Ectodermal cell (in vitro differentiated cells): ENCODE measurements around the gene MAN1A2.

Source experiments
- H3K27ac ChIP-seq: 2 replicates; pipeline ENCODE4 v1.7.0; 2013; ENCODE audit warnings: mild to moderate bottlenecking, low read depth, low read length; ENCODE audit not compliant: insufficient read depth, poor library complexity, severe bottlenecking
- H3K27me3 ChIP-seq: 2 replicates; pipeline ENCODE4 v1.7.0; 2013; ENCODE audit warnings: mild to moderate bottlenecking, low read length; ENCODE audit not compliant: insufficient read depth, control insufficient read depth, poor library complexity, severe bottlenecking
- H3K36me3 ChIP-seq: one replicate; pipeline ENCODE4 v1.7.0; 2013; ENCODE audit warnings: low read length; ENCODE audit not compliant: control insufficient read depth, insufficient read depth
- H3K4me1 ChIP-seq: one replicate; pipeline ENCODE4 v1.7.0; 2013; ENCODE audit warnings: low read length; ENCODE audit not compliant: control insufficient read depth, insufficient read depth
- H3K4me3 ChIP-seq: 2 replicates; pipeline ENCODE4 v1.7.0; 2013; ENCODE audit warnings: low read depth, low read length, control low read depth; ENCODE audit not compliant: insufficient read depth
- H3K9me3 ChIP-seq: 2 replicates; pipeline ENCODE4 v1.7.0; 2013; ENCODE audit warnings: mild to moderate bottlenecking, low read length, moderate library complexity; ENCODE audit not compliant: control insufficient read depth
- WGBS, 2 experiments: methylation state at CpG; one replicate each; pipeline ENCODE4 v1.1.7; 2013; ENCODE audit warnings: missing lambda C conversion rate in 2 of 2; 5-methylcytosine and 5-hydroxymethylcytosine counted together

MAN1A2 gene

DNA sequence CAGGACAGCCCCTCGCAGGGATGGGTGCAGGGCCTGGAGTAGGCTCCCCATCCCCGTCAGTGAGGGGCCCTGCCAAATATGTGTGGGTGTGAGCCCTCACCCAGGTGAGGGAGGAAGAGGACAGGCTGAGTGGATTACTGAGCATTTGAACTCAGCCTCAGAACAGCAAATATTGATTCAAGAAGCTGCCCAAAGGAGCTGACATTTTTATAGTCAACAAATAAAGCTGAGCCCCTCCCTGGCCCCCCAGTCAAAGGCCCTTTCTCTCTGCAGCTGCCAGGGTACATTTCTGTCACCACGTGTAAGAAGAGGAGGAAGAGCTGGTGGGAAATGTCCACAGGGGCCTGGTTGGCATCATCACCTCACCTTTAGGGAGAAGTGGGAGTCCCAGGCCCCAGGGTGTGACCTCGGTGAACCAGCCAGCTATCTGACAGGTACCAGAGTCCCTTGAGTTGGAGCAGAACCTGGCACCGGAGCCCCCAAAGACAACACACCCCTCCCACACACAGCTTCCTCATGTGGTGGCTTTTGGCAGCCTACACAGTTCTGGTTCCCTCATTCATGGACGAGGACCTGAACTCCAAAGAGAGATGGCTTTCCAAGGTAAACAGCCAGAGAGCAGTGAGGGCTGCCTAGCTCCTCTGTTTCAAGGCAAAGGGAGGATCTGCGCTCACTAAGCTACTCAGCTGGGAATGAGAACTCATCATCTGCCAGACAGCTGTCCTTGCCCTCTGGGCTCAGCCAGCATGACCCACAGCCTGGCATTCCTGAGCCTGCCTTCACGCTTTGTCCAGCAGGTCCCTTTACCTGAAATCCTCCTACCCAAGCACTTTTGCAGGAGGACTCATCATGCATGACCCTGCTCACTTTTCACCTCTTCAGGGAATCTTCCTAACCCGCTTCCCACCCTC, 195.6 kb downstream of the MAN1A2 start:
- no peaks in the 10 kb centered on the region for H3K36me3 ChIP-seq
- 87 to 92% methylated on average over 9 of the region's 9 CpGs for WGBS, 2 experiments
- no peak overlapping the region for H3K4me3 ChIP-seq
- no peaks in the 10 kb centered on the region for H3K9me3 ChIP-seq
- H3K27ac ChIP-seq, result no peak overlapping the region
- H3K27me3 ChIP-seq, result no peaks in the 10 kb centered on the region
- no peaks in the 10 kb centered on the region for H3K4me1 ChIP-seq

DNA sequence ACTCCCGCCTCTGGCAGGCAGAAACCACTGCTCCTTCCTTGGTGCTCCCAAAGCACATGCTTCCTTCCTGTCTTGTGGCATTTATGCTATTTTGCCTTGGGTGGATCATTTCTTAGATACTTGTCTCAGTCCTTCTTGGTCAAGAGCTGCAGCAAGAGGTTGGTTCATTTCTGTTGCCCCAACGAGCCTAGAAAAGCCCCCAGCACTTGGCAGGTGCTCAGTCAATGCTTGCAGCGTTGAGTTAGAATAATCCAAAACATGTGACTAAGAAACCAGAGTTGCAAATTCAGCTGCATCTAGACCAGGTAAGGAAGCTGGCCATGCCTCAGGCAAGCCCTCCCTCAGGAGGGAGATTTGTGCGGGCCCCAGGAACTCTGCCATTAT, 196.2 kb downstream of the MAN1A2 start:
- Histone ChIP-seq H3K4me3 (no peak overlapping the region), H3K27ac (no peak overlapping the region), H3K36me3 (no peaks in the 10 kb centered on the region), H3K27me3 (no peaks in the 10 kb centered on the region), H3K9me3 (no peaks in the 10 kb centered on the region), H3K4me1 (no peaks in the 10 kb centered on the region)
- 96 to 97% methylated on average over 4 of the region's 4 CpGs for WGBS, 2 experiments

DNA sequence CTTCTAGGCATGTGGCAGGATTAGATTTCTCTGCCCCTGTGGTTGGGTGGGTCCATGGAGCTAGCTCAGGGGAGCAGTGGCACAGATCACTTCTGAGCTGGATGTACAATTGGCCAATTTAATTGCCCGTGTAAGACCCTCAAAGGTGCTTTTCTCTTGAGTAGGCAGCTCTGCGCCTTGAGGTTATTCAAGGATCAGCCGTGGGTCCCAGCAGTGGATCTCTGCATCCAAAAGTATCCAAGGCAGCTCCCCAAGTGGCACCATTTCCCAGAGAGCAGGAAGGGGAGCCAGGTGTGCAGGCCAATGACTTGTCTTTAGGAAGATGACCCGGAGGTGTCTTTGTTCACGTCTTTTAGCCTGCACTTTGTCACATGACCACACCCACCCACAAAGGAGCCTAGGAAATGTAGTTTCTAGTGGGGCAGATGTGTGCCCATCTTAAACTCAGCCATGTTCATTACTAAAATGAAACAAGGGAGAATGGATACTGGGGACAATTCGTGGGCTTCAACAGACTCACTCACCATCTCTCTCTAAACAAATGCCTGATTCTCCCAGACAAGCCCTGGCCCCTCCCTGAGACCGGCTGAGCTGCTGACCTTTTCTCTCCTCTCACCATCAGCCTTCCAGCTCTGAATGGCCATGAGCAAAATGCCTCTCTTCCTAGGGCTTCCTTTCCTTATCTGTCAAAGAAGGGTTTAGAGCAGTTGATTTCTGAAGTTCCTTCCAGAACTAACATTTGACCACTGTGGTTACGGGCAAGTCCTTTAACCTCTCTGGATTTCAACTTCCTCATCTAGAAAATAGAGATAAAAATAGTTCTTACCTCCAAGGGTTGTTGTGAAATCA, 197.2 kb downstream of the MAN1A2 start:
- 86 to 92% methylated on average over 5 to 8 of the region's 8 CpGs for WGBS, 2 experiments
- H3K36me3 ChIP-seq, result no peaks in the 10 kb centered on the region
- no peaks in the 10 kb centered on the region for H3K9me3 ChIP-seq
- no peak overlapping the region for H3K27ac ChIP-seq
- no peaks in the 10 kb centered on the region for H3K4me1 ChIP-seq
- H3K4me3 ChIP-seq, result no peak overlapping the region
- no peaks in the 10 kb centered on the region for H3K27me3 ChIP-seq

DNA sequence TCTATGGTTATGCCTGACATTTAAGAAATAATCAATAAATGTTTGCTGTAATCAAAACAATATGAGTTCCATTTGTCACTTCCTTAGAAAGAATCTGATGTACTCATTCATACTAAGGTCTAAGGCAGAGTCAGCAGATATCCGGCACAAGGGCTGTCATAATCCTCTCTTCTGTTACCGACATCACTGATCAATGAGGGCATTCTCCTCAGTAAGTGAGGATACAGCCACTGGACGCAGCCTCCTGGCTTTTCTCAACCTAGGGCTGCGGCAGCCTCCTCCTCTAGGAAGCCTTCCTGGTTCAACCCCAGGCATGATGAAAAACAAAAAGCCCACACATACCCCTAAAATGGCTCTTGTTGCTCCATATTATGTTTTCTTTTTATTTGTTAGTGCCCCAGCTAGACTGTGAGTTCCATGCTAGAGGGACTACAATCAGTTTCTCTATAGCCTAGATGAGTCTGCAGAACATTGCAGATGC, 197.9 kb downstream of the MAN1A2 start:
- Histone ChIP-seq H3K9me3 (no peaks in the 10 kb centered on the region), H3K27me3 (no peaks in the 10 kb centered on the region), H3K36me3 (no peaks in the 10 kb centered on the region), H3K4me1 (no peaks in the 10 kb centered on the region), H3K27ac (no peak overlapping the region), H3K4me3 (no peak overlapping the region)
- 90 to 94% methylated on average over 4 of the region's 4 CpGs for WGBS, 2 experiments

DNA sequence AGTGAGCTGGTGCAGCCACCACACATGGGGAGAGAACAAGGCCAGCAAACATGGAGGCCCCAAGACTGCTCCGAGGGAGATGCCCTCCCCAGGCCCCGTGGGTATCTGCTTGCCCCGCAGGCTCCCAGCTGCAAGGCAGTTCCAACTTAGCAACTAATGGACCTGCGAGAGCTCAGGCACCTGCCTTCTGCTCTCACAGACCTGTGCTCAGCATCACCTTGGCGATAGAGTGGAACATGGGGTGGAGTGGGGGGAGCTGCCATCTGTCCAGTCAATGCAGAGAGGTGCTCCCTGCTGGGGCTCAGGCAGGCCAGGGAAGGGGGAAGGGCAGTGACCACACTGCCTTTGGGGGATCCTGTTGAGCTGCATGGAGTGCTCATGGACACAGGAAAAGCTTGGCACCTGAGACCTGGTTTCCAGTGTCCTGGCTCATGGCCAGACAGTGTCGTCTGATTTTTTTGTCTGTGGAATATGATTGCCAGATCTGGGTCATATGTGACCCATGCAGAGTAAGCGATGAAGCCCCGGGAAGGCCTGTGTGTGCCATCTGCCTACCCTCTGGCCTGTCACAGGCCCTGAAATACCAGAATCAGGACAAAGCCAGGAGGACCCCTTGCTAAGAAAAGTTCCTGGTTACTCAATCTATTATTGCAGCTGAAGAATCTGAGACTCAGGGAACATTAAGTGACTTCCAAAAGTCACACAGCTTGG, 198.7 kb downstream of the MAN1A2 start:
- Histone ChIP-seq H3K4me3 (no peak overlapping the region), H3K4me1 (no peaks in the 10 kb centered on the region), H3K27ac (no peak overlapping the region), H3K36me3 (no peaks in the 10 kb centered on the region), H3K9me3 (no peaks in the 10 kb centered on the region), H3K27me3 (no peaks in the 10 kb centered on the region)
- 93 to 94% methylated on average over 8 of the region's 8 CpGs for whole genome bisulfite sequencing, 2 experiments

DNA sequence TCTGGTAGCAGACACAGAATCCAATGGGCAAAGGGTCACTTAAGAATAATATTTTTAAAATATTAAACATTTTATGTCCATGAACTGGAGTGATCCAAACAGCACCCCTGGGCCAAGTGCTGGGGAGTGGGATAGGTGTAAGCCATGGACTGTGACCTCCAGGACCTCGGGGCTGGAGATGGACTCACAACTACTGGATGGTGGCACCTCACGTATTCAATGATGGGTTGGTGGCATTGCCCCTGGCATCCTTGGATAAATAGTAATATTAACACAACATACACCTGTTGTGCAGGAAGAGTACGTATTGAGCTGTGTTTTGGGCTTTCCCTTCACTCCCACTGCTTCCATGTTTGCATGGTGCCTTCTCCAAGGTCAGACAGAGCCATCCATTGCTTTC, 199.3 kb downstream of the MAN1A2 start:
- no peak overlapping the region for H3K27ac ChIP-seq
- WGBS, 2 experiments, result 93 to 97% methylated on average over 3 of the region's 3 CpGs
- H3K4me1 ChIP-seq, result no peaks in the 10 kb centered on the region
- H3K9me3 ChIP-seq, result no peaks in the 10 kb centered on the region
- H3K36me3 ChIP-seq, result no peaks in the 10 kb centered on the region
- no peaks in the 10 kb centered on the region for H3K27me3 ChIP-seq
- no peak overlapping the region for H3K4me3 ChIP-seq

DNA sequence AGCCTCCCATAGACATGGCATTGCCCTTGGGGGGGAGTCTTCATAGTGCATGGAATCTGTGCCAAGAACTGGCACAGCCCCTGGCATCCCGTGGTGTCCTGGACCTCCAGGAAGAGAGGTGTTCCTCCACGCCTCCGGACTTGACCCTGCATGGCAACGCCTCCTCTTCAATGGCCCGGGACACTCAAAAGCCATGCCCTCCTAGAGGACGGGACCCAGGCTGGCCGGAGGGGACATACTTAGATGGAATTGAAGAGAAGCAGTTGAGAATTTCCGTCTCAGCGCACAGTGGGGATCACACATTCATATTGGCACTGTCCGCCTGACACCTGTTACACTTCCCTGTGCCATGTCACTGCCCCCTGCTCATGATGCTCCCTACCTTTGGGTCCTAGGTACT, 200.2 kb downstream of the MAN1A2 start:
- no peaks in the 10 kb centered on the region for H3K4me1 ChIP-seq
- no peaks in the 10 kb centered on the region for H3K27me3 ChIP-seq
- 95 to 96% methylated on average over 10 of the region's 10 CpGs for WGBS, 2 experiments

DNA sequence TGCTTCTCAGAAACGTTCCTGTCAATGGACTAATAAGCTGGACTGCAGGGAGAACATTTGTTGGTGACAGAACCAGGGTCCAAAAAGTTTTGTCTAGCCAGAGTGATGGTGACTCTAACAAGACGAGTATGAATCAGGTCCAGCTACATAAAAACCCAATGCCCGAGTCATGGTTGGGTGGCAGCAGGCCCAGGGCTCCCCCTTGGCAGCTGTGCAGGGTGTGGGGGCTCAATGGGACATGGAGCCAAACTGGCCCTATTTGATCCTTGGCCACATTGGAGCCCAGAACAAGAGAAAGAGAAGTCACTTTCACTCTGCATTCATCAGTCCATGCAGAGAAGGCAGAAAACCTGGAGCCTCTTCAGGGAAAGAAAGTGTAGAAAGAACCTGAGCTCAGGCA, 200.7 kb downstream of the MAN1A2 start:
- Histone ChIP-seq H3K9me3 (no peaks in the 10 kb centered on the region), H3K36me3 (no peaks in the 10 kb centered on the region), H3K27me3 (no peaks in the 10 kb centered on the region), H3K4me3 (no peak overlapping the region), H3K4me1 (no peaks in the 10 kb centered on the region), H3K27ac (no peak overlapping the region)
- 89 to 90% methylated on average over 3 of the region's 3 CpGs for WGBS, 2 experiments

More for the DNA sequence above, 200.2 kb downstream of the MAN1A2 start:
- H3K36me3 ChIP-seq, result no peaks in the 10 kb centered on the region
- H3K9me3 ChIP-seq, result no peaks in the 10 kb centered on the region
- no peak overlapping the region for H3K27ac ChIP-seq
- H3K4me3 ChIP-seq, result no peak overlapping the region

DNA sequence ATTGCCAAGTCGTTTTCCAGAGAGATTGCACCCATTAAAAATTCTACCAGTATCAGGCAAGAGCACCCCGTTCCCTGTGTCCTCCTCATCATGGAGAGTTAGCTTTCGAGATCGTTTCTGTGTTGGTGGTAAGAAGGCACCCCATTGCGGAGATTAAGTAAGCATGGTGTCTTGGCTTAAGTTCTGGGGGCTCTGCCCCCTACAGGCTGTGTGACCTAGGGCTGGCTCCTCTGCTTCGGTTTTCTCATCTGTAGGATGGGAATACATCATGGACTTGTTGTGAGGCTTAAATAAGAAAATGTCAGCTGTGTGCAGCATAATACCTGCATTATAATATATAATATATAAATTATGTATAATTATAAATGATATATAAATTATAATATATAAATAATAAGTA, 201.8 kb downstream of the MAN1A2 start:
- Histone ChIP-seq H3K9me3 (no peaks in the 10 kb centered on the region), H3K27me3 (no peaks in the 10 kb centered on the region), H3K4me1 (no peaks in the 10 kb centered on the region), H3K4me3 (no peak overlapping the region), H3K27ac (no peak overlapping the region), H3K36me3 (no peaks in the 10 kb centered on the region)
- WGBS, 2 experiments, result 91 to 95% methylated on average over 6 of the region's 6 CpGs

DNA sequence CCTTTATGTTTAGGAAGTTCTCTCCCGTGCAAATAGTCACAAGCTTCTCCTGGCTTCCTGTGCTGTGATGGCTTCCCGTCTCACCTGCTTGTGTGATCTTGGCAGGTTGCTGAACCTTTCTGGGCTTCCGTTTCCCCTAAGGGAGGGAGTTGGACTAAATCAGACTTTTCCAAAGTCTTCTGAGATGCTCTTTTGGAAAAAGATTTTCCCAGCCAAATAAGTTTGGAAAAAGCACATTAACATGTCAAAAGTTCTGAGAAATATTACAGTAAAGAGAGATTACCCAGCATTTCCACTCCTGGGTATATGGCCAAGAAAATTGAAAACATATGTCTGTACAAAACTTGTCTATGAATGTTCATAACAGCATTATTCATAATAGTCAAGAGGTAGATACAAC, 202.6 kb downstream of the MAN1A2 start:
- WGBS, 2 experiments, result 91 to 98% methylated on average over 3 of the region's 3 CpGs
- no peaks in the 10 kb centered on the region for H3K27me3 ChIP-seq

More for the DNA sequence above, 202.6 kb downstream of the MAN1A2 start:
- Histone ChIP-seq H3K27ac (no peak overlapping the region), H3K9me3 (no peaks in the 10 kb centered on the region), H3K4me1 (no peaks in the 10 kb centered on the region), H3K36me3 (no peaks in the 10 kb centered on the region), H3K4me3 (no peak overlapping the region)
